ENCODE measurements around the gene CPVL. TPM values are rescaled to one million over a fixed set of nuclear protein-coding genes. Genes with fewer than 3 reads are reported as not detected.

CPVL gene
- total and polyA plus RNA-seq, 2 of the 8 experiments (the other 6 are each of a cell fraction or from before 2014, with no cell fraction given), result 40.0 to 55.0 TPM

GRCh38 chr7:29013082-29013695 is 133.1 kb downstream of the CPVL start (continued):
- TF ChIP-seq SUZ12 (IDR thresholded peaks at IDR 0.05; ENCODE audit: low read length), result no peak
- TF ChIP-seq SIX5 (IDR thresholded peaks at IDR 0.05; ENCODE audit: low read depth, low read length), result no peak
- no peak for TF ChIP-seq SP1 (IDR thresholded peaks at IDR 0.05; ENCODE audit: low read depth, low read length)
- no peak for TF ChIP-seq TCF12 (IDR thresholded peaks at IDR 0.05; ENCODE audit: low read depth, low read length)
- no peak for TF ChIP-seq POLR2AphosphoS5 (IDR thresholded peaks at IDR 0.05; ENCODE audit: low read depth, low read length)
- TF ChIP-seq BRCA1 (IDR thresholded peaks at IDR 0.05; ENCODE audit: low read depth, low read length), result no peak
- TF ChIP-seq TBP (IDR thresholded peaks at IDR 0.05; ENCODE audit: low read depth, low read length), result no peak

Measured in H1 (cell line).